ENCODE results near the gene SECTM1. TPM values are rescaled to one million over a fixed set of nuclear protein-coding genes. Genes with fewer than 3 reads are reported as not detected.

The SECTM1 gene
- total RNA-seq, 2 donors from 2014 or later, result not detected

GRCh38 chr17:82318169-82318498 is 15.4 kb downstream of the SECTM1 start:
- Mint-ChIP-seq H3K27me3 (ENCODE audit: insufficient read depth) (no peaks in the 10 kb centered on the region), H3K4me1 (no peaks in the 10 kb centered on the region), H3K4me3 (no peak overlapping the region), H3K36me3 (ENCODE audit: low read depth) (no peaks in the 10 kb centered on the region), H3K9me3 (no peaks in the 10 kb centered on the region), H3K27ac (no peak overlapping the region)
- H3K4me3 ChIP-seq (ENCODE audit: low read length), result no peak overlapping the region
- DNase-seq, result no peak
- no peak overlapping the region for H3K9ac ChIP-seq (ENCODE audit: extremely low read depth, low read length, poor library complexity, severe bottlenecking)
- no peaks in the 10 kb centered on the region for H3K9me3 ChIP-seq (ENCODE audit: control insufficient read depth, low read length)
- no peaks in the 10 kb centered on the region for H3K36me3 ChIP-seq (ENCODE audit: control insufficient read depth, insufficient read depth, low read length)
- WGBS, 2 experiments (ENCODE audit: insufficient coverage in 1 of 2, insufficient read length in 1 of 2), result 94% methylated on average over 16 to 20 of the region's 20 CpGs
- H3K27ac ChIP-seq (ENCODE audit: low read depth, low read length), result no peak overlapping the region
- no peaks in the 10 kb centered on the region for H3K27me3 ChIP-seq (ENCODE audit: control insufficient read depth, insufficient read depth, low read length, poor library complexity, severe bottlenecking)
- H3K4me1 ChIP-seq (ENCODE audit: control insufficient read depth, insufficient read depth, low read length), result no peaks in the 10 kb centered on the region
- TF ChIP-seq CTCF (conservative IDR thresholded peaks at IDR 0.05), result no peak

GRCh38 chr17:82317394-82318168 is 16.0 kb downstream of the SECTM1 start, which contains the start of gene CD7:
Gene CD7 (minus strand): TSS chr17:82317608. CDS start chr17:82317495, 113 bp downstream.
- no peaks in the 10 kb centered on the region for H3K4me1 ChIP-seq (ENCODE audit: control insufficient read depth, insufficient read depth, low read length)
- H3K9me3 Mint-ChIP-seq, result no peaks in the 10 kb centered on the region
- no peaks in the 10 kb centered on the region for H3K36me3 ChIP-seq (ENCODE audit: control insufficient read depth, insufficient read depth, low read length)
- H3K36me3 Mint-ChIP-seq (ENCODE audit: low read depth), result no peaks in the 10 kb centered on the region
- 84 to 89% methylated on average over 11 to 26 of the region's 26 CpGs for WGBS, 2 experiments (ENCODE audit: insufficient coverage in 1 of 2, insufficient read length in 1 of 2)
- no peak within 1 kb of the TSS for H3K4me3 Mint-ChIP-seq
- H3K4me1 Mint-ChIP-seq, result no peaks in the 10 kb centered on the region
- DNase-seq, result no peak
- no peaks in the 10 kb centered on the region for H3K27me3 Mint-ChIP-seq (ENCODE audit: insufficient read depth)
- no peaks in the 10 kb centered on the region for H3K9me3 ChIP-seq (ENCODE audit: control insufficient read depth, low read length)
- no peak within 1 kb of the TSS for H3K27ac Mint-ChIP-seq
- no peak for TF ChIP-seq CTCF (conservative IDR thresholded peaks at IDR 0.05)
- H3K9ac ChIP-seq (ENCODE audit: extremely low read depth, low read length, poor library complexity, severe bottlenecking), result no peak within 1 kb of the TSS
- no peak within 1 kb of the TSS for H3K4me3 ChIP-seq (ENCODE audit: low read length)
- no peak within 1 kb of the TSS for H3K27ac ChIP-seq (ENCODE audit: low read depth, low read length)
- no peaks in the 10 kb centered on the region for H3K27me3 ChIP-seq (ENCODE audit: control insufficient read depth, insufficient read depth, low read length, poor library complexity, severe bottlenecking)

GRCh38 chr17:82316651-82317393 is 16.7 kb downstream of the SECTM1 start:
- no peak overlapping the region for H3K4me3 ChIP-seq (ENCODE audit: low read length)
- Mint-ChIP-seq H3K4me3 (no peak overlapping the region), H3K27ac (no peak overlapping the region), H3K36me3 (ENCODE audit: low read depth) (no peaks in the 10 kb centered on the region), H3K27me3 (ENCODE audit: insufficient read depth) (no peaks in the 10 kb centered on the region), H3K9me3 (no peaks in the 10 kb centered on the region), H3K4me1 (no peaks in the 10 kb centered on the region)
- no peak overlapping the region for H3K9ac ChIP-seq (ENCODE audit: extremely low read depth, low read length, poor library complexity, severe bottlenecking)
- H3K27me3 ChIP-seq (ENCODE audit: control insufficient read depth, insufficient read depth, low read length, poor library complexity, severe bottlenecking), result no peaks in the 10 kb centered on the region
- no peaks in the 10 kb centered on the region for H3K36me3 ChIP-seq (ENCODE audit: control insufficient read depth, insufficient read depth, low read length)
- no peak for DNase-seq
- H3K9me3 ChIP-seq (ENCODE audit: control insufficient read depth, low read length), result no peaks in the 10 kb centered on the region
- no peak overlapping the region for H3K27ac ChIP-seq (ENCODE audit: low read depth, low read length)
- 88 to 93% methylated on average over 15 to 29 of the region's 29 CpGs for WGBS, 2 experiments (ENCODE audit: insufficient coverage in 1 of 2, insufficient read length in 1 of 2)
- no peak for TF ChIP-seq CTCF (conservative IDR thresholded peaks at IDR 0.05)
- H3K4me1 ChIP-seq (ENCODE audit: control insufficient read depth, insufficient read depth, low read length), result no peaks in the 10 kb centered on the region
